Heart left ventricle (tissue), 13 donors: Measurements from ENCODE around the gene GDI1.

Experiments used
- CTCF ChIP-seq, 12 donors: fragments of 200-600 bp; sonication (generic) in 4 of 12; IDR thresholded peaks; one replicate each; pipeline versions ENCODE4 v1.5.0 to v1.8.0; 2018 to 2022; ENCODE audit warnings: antibody characterized with exemption in 12 of 12, mild to moderate bottlenecking in 5 of 12
- POLR2A ChIP-seq, 2 donors: fragments of 450-650 bp; IDR thresholded peaks; one replicate each; pipeline ENCODE4 v1.6.1; 2017; ENCODE audit warnings: antibody characterized with exemption in 2 of 2, mild to moderate bottlenecking in 2 of 2, moderate library complexity in 2 of 2
- donor health status: ischemic (EF 13 %, LVEDD 7.1; RV severe dilation, severe dysfunction).
- donor health status: DM: no; HTN: yes; CAD: no.
- donor health status: DM: no; HTN: no; CAD: no.
- donor health status: ischemic (EF 25% LVEDD 6.9; RV normal size, moderate dysfunction).
- donor health status: ischemic (EF 25% LVEDD 5.7; RV mildly dilated, moderate dysfunction).
- donor health status: ischemic (EF 35%, LVEDD 5.7; RV mildly dilated, moderate dysfunction).
- donor health status: nonischemic (EF 11% LVEDD 7.7; RV severe dilation, severe dysfunction).
- donor health status: DM: yes; HTN: yes; CAD: no.
- donor health status: PGD.
- donor health status: ischemic (EF 29% LVEDD 5.4; RV normal size, mild dysfunction).
- donor health status: nonischemic (EF 23%, LVEDD 6.1; RV moderate dilation, normal function).

GRCh38 chrX:154408659-154409221 lies 28.2 kb upstream of the GDI1 start:
- TF ChIP-seq CTCF (IDR thresholded peaks at IDR 0.05): no peak
- TF ChIP-seq POLR2A (IDR thresholded peaks at IDR 0.05): no peak
